Breast epithelium (tissue), 4 donors: ENCODE results near the gene TMEM198. TPM values are rescaled to one million over a fixed set of nuclear protein-coding genes. Genes with fewer than 3 reads are reported as not detected.

Experiments used
- DNase-seq, 2 donors: peaks; one replicate each; pipeline ENCODE4 v3.0.0-alpha.2; 2019; ENCODE audit warnings: low spot score in 2 of 2
- H3K27ac ChIP-seq, 2 donors: fragments of 200-600 bp; sonication (generic) in 1 of 2; one replicate each; pipeline ENCODE4 v1.5.1; 2016 to 2019; ENCODE audit warnings: mild to moderate bottlenecking in 1 of 2
- H3K27me3 ChIP-seq, 2 donors: fragments of 200-600 bp; sonication (generic) in 1 of 2; one replicate each; pipeline versions ENCODE4 v1.5.1 to v1.6.0; 2017 to 2019; ENCODE audit warnings: control low read depth in 1 of 2, mild to moderate bottlenecking in 1 of 2
- H3K36me3 ChIP-seq: fragments of 200-600 bp; one replicate; pipeline ENCODE4 v1.5.1; 2019
- H3K4me1 ChIP-seq, 2 donors: fragments of 200-600 bp; sonication (generic); one replicate each; pipeline ENCODE4 v1.5.1; 2016 to 2019; ENCODE audit warnings: control low read depth in 1 of 2
- H3K4me3 ChIP-seq, 3 donors: fragments of 200-600 bp; sonication (generic); 1 replicate in 2 of 3; 2 replicates in 1 of 3; pipeline ENCODE4 v1.5.1; 2016 to 2019; ENCODE audit warnings: mild to moderate bottlenecking in 3 of 3, moderate library complexity in 2 of 3
- H3K9me3 ChIP-seq, 2 donors: fragments of 200-600 bp; sonication (generic) in 1 of 2; one replicate each; pipeline ENCODE4 v1.5.1; 2016 to 2019; ENCODE audit warnings: control low read depth in 1 of 2
- CTCF ChIP-seq, 3 donors: fragments of 450-650 bp; IDR thresholded peaks; one replicate each; pipeline ENCODE4 v1.5.1; 2016 to 2017; ENCODE audit warnings: antibody characterized with exemption in 3 of 3, mild to moderate bottlenecking in 3 of 3, moderate library complexity in 3 of 3
- POLR2A ChIP-seq: fragments of 450-650 bp; IDR thresholded peaks from one replicate; pipeline ENCODE4 v1.6.1; 2016; ENCODE audit warnings: antibody characterized with exemption, mild to moderate bottlenecking, moderate library complexity
- POLR2AphosphoS5 ChIP-seq, 3 donors: sonication (generic); formaldehyde crosslinking; IDR thresholded peaks; one replicate each; pipeline ENCODE4 v1.6.1; 2017; ENCODE audit warnings: antibody characterized with exemption in 3 of 3
- intact Hi-C: fragments of 100-400 bp; cut with DNase I; formaldehyde crosslinking; loops from one replicate; pipeline ENCODE4 v1.15.1; 2023; ENCODE audit warnings: low total_unique reads
- total RNA-seq, 3 donors: library from RNA; depleted of rRNA; stranded (reverse); fragments of >200 nt; gene quantifications; one replicate each; pipeline ENCODE4 v1.1.0, GENCODE V29; 2016

The TMEM198 gene
- total RNA-seq, 3 donors from 2014 or later, result 1.6 to 1.9 (median 1.8) TPM

GRCh38 chr2:219540784-219541504 is 2.9 kb upstream of the TMEM198 start:
- no peak for DNase-seq

GRCh38 chr2:219541611-219542180 is 2.1 kb upstream of the TMEM198 start:
- intact Hi-C loops, result loop anchor here (5.0 kb wide), 1 partner anchor 56 kb away; the partner anchor contains the start of gene STK11IP
- peak; percentile 84 to 88 for DNase-seq
- peaks cover 3 to 8% of the 10 kb centered on the region in 2 donors for H3K4me1 ChIP-seq
- TF ChIP-seq POLR2A (no peak), POLR2AphosphoS5 (IDR thresholded peaks at IDR 0.05) (peak in 1 of 3 donors; percentile 16), CTCF (IDR thresholded peaks at IDR 0.05) (peak; percentile 94 to 98 (median 98))
- peak overlapping the region; percentile 7 to 33 for H3K27ac ChIP-seq
- no peaks in the 10 kb centered on the region for H3K9me3 ChIP-seq
- H3K4me3 ChIP-seq, result peak overlapping the region in 2 of 3 donors; percentile 34 to 85
- H3K36me3 ChIP-seq, result no peaks in the 10 kb centered on the region
- no peaks in the 10 kb centered on the region for H3K27me3 ChIP-seq

More at GRCh38 chr2:219540784-219541504, 2.9 kb upstream of the TMEM198 start:
- H3K4me1 ChIP-seq, result peaks cover 3 to 8% of the 10 kb centered on the region in 2 donors
- no peak overlapping the region for H3K27ac ChIP-seq
- H3K4me3 ChIP-seq, result no peak overlapping the region
- H3K36me3 ChIP-seq, result no peaks in the 10 kb centered on the region
- TF ChIP-seq CTCF (IDR thresholded peaks at IDR 0.05) (no peak), POLR2AphosphoS5 (IDR thresholded peaks at IDR 0.05) (no peak), POLR2A (no peak)
- no peaks in the 10 kb centered on the region for H3K27me3 ChIP-seq
- no peaks in the 10 kb centered on the region for H3K9me3 ChIP-seq
- intact Hi-C loops, result loop anchor here (5.0 kb wide), 1 partner anchor 56 kb away; the partner anchor contains the start of gene STK11IP

- no peaks in the 10 kb centered on the region for H3K27me3 ChIP-seq
- no peaks in the 10 kb centered on the region for H3K9me3 ChIP-seq
- H3K4me1 ChIP-seq, result peaks cover 0 to 8% of the 10 kb centered on the region in 2 donors
- peak overlapping the region; percentile 90 to 91 for H3K27ac ChIP-seq
- no peaks in the 10 kb centered on the region for H3K36me3 ChIP-seq
- no peak for DNase-seq
- intact Hi-C loops, result loop anchor here (5.0 kb wide), 1 partner anchor 54 kb away; the partner anchor contains the start of gene STK11IP
- peak overlapping the region; percentile 62 to 85 (median 78) for H3K4me3 ChIP-seq
- TF ChIP-seq POLR2AphosphoS5 (IDR thresholded peaks at IDR 0.05), result no peak
- no peak for TF ChIP-seq POLR2A
- TF ChIP-seq CTCF (IDR thresholded peaks at IDR 0.05), result no peak
Measured at GRCh38 chr2:219542931-219543595, 765 bp upstream of the TMEM198 start.

GRCh38 chr2:219544567-219544966 is 739 bp downstream of the TMEM198 start:
- no peak for TF ChIP-seq CTCF (IDR thresholded peaks at IDR 0.05)
- TF ChIP-seq POLR2A, result no peak
- no peak for TF ChIP-seq POLR2AphosphoS5 (IDR thresholded peaks at IDR 0.05)
- Histone ChIP-seq H3K4me3 (peak overlapping the region; percentile 62 to 85 (median 78)), H3K27me3 (no peaks in the 10 kb centered on the region), H3K4me1 (peaks cover 0 to 8% of the 10 kb centered on the region in 2 donors), H3K27ac (peak overlapping the region; percentile 90 to 91), H3K9me3 (no peaks in the 10 kb centered on the region), H3K36me3 (no peaks in the 10 kb centered on the region)
- intact Hi-C loops, result loop anchor here (2.0 to 5.0 kb wide), 2 partner anchors 53 to 98 kb away; partner anchors contain the start of gene STK11IP
- no peak for DNase-seq
